A549 treated with DMSO at 1 μM for 4 hours (cell line): ENCODE data around the gene PRPF6. TPM values are rescaled to one million over a fixed set of nuclear protein-coding genes. Genes with fewer than 3 reads are reported as not detected.

Experiments used
- total RNA-seq: library from RNA; stranded (reverse); fragments of 200-300 nt; extraction: Qiagen RNA extraction; gene quantifications from 5 replicates; pipeline ENCODE4 v1.2.3, GENCODE V29; 2022; ENCODE audit warnings: low read depth

PRPF6 gene
- total RNA-seq: 52.6 to 60.3 TPM (median 55.1 TPM) in 5 replicates

GRCh38 chr20:63980806-63981728 lies at the start of gene PRPF6:
Gene PRPF6 (plus strand): TSS chr20:63981132. CDS start chr20:63981246, 114 bp downstream.

GRCh38 chr20:63955827-63956663 lies 24.9 kb upstream of the PRPF6 start, which contains the start of gene UCKL1:
Gene UCKL1 (minus strand): TSS chr20:63956416. CDS start chr20:63956372, 44 bp downstream.

GRCh38 chr20:63969838-63970713 lies 10.9 kb upstream of the PRPF6 start, which contains the start of gene ZNF512B:
Gene ZNF512B (minus strand): TSS chr20:63969930. CDS start chr20:63967950, 1,980 bp downstream.

GRCh38 chr20:63979557-63980316 lies 1.2 kb upstream of the PRPF6 start, which contains the start of gene SAMD10:
Gene SAMD10 (minus strand): TSS chr20:63979642. CDS start chr20:63979467, 175 bp downstream.

GRCh38 chr20:64035933-64036345 lies 55.0 kb downstream of the PRPF6 start, which contains the start of gene C20orf204:
Gene C20orf204 (plus strand): TSS chr20:64036182. CDS start chr20:64036324, 142 bp downstream.

GRCh38 chr20:64049060-64049877 lies 68.3 kb downstream of the PRPF6 start, which contains the start of gene SOX18:
Gene SOX18 (minus strand): TSS chr20:64049639. CDS start chr20:64049516, 123 bp downstream.

GRCh38 chr20:64062596-64063388 lies 81.9 kb downstream of the PRPF6 start, which contains the start of gene TCEA2:
Gene TCEA2 (plus strand): TSS chr20:64063198. CDS start chr20:64063313, 115 bp downstream.

GRCh38 chr20:64079273-64080012 lies 98.5 kb downstream of the PRPF6 start, which contains the start of gene RGS19:
Gene RGS19 (minus strand): TSS chr20:64079518. CDS start chr20:64076886, 2,632 bp downstream.

GRCh38 chr20:64080013-64080812 lies 99.3 kb downstream of the PRPF6 start, which contains the start of gene OPRL1:
Gene OPRL1 (plus strand): TSS chr20:64080082. CDS start chr20:64092721, 12,639 bp downstream.

Other genes with a start within 250 kb of the PRPF6 start
- gene LIME1, start 244.5 kb upstream of the PRPF6 start, total RNA-seq: 3.4 to 11.6 TPM (median 8.1 TPM) in 5 replicates
- gene SLC2A4RG, start 241.4 kb upstream of the PRPF6 start, total RNA-seq: 60.9 to 99.3 TPM (median 87.7 TPM) in 5 replicates
- gene ZBTB46, start 149.9 kb upstream of the PRPF6 start, total RNA-seq: 0.50 to 0.94 TPM (median 0.77 TPM) in 5 replicates
- 0.05 TPM in 1 of 5 replicates, not detected in the others for gene ABHD16B, start 119.6 kb upstream of the PRPF6 start, total RNA-seq
- 119 to 136 TPM (median 132 TPM) in 5 replicates for gene TPD52L2, start 115.9 kb upstream of the PRPF6 start, total RNA-seq
- 26.4 to 31.6 TPM (median 31.2 TPM) in 5 replicates for gene DNAJC5, start 86.0 kb upstream of the PRPF6 start, total RNA-seq
- gene UCKL1, start 24.7 kb upstream of the PRPF6 start, total RNA-seq: 22.8 to 34.9 TPM (median 29.4 TPM) in 5 replicates
- gene ZNF512B, start 11.2 kb upstream of the PRPF6 start, total RNA-seq: 10.0 to 13.3 TPM (median 12.2 TPM) in 5 replicates
- gene SAMD10, start 1.5 kb upstream of the PRPF6 start, total RNA-seq: 0.10 to 0.13 TPM in 2 of 5 replicates, not detected in the others
- gene C20orf204, start 55.0 kb downstream of the PRPF6 start, total RNA-seq: 0.19 to 0.39 TPM (median 0.33 TPM) in 5 replicates
- gene SOX18, start 68.5 kb downstream of the PRPF6 start, total RNA-seq: 1.1 to 2.3 TPM (median 1.7 TPM) in 5 replicates
- gene TCEA2, start 82.1 kb downstream of the PRPF6 start, total RNA-seq: 38.4 to 48.7 TPM (median 42.8 TPM) in 5 replicates
- gene RGS19, start 98.4 kb downstream of the PRPF6 start, total RNA-seq: 15.3 to 25.0 TPM (median 23.1 TPM) in 5 replicates
- gene OPRL1, start 99.0 kb downstream of the PRPF6 start, total RNA-seq: 0.40 to 0.71 TPM (median 0.51 TPM) in 5 replicates
- gene LKAAEAR1, start 103.3 kb downstream of the PRPF6 start, total RNA-seq: 1.3 to 1.8 TPM (median 1.4 TPM) in 4 of 5 replicates, not detected in the other
- not detected in 5 replicates for gene NPBWR2, start 126.4 kb downstream of the PRPF6 start, total RNA-seq
- 0.09 to 0.38 TPM (median 0.13 TPM) in 5 replicates for gene MYT1, start 183.3 kb downstream of the PRPF6 start, total RNA-seq